ENCODE results near the gene CST3.

The CST3 gene

DNA sequence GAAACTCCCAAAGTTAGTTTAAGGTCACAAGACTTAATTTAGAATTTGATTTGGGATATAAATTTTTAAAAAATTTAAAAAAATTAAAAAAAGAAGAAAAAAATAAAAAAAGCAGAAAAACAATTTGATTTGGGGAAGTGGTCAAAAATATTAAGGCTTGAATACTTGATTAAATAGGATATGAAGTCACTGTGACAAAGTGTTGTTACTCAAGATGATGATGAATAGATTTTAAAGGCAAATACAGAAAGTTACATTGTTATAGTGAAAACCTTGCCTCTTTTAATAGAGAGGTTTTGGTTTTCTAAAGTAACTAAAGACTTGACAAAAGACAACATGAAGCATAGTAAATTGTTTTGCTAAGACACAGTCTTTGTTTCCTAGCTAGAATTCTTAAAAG lies 39.3 kb downstream of the CST3 start:
- no peak for DNase-seq

DNA sequence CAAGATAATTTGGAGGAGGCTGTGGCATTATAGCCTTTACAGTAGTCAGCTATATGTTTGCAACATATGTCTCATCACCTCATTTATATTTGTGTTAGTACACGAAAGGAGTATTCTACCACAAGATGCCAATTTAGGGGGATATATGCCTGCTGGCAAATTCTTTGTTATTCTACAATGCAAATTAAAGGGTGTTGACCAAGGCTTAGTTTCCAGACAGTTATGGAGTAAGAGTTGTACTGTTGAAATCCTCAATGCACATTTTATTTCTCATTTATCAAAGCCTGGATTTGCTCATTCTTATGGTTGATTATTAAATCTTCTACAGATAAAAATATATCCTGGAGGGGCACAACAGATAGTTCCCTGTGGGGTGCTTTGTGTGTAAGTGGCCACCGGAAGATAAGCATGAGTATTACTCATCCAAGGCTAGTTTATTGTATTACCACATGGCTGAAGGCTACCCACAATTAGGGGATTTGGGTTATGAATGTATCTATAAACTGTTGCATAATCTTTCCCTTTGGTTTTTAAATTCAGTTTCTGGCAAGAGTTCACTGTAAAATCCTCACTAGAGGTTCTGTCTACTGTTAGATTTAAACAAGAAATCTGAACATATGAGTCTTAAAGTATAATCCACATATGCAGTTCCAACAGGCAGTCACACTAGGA lies 41.0 kb downstream of the CST3 start:
- no peak for DNase-seq

DNA sequence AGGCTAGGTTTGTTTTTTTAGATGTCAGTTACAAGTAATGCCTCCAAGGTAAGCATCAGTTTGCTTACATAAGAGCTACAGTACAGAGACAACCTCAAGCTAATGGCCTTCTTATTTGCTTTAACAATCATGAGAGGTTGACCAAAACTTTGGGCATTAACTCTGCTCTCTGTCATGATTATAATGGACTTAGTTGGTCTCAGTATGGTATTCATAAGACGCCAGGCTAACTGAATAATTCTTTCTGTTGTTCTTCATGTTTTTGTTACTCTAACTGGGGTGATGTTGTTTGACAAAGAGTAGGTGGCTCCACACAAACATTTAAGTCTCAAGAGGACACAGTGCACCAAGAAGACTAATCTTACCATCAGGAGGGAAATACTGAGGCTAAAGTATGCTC lies 41.8 kb downstream of the CST3 start:
- DNase-seq: no peak

DNA sequence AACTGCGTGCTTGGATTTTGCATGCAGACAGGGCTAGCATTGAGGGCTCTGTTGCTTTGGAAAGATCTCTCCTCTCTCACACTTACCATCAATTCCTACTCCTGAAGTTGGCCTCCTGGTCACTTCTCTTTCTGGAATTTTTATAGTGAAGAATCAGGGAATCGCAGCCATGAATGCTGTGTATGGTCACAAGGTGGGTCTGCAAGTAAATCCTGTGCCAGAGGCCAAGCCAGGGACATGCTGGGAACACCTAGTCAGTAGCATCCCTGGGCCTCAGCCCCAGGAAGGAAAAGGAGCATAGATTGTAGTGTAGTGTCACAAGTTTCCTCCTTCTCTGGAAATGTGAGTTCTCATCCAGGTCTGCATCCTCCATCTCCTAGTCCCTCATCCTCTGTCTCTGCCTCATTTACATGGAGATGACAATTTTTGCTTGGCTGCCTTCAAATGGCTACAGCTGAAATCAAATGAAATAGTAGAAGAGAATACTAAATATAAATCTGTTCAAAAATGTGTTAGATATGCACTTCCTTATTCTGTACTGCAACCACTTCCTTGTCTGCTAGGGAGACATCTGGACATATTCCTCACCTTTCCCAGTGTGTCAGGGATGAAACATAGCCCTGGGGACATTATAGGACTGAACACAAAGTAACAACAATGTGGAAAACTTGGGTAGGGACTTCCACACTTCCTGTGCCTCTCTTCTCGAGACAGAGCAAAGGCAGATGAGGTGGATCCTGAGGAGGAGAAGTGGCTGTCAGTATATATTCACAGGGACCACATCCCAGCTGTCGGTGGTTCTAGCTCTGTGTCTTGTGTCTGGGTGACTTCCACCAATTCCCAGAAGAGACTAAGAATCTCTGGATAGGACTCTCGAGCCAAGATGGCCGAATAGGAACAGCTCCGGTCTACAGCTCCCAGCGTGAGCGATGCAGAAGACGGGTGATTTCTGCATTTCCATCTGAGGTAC lies 49.0 kb downstream of the CST3 start:
- DNase-seq: no peak

DNA sequence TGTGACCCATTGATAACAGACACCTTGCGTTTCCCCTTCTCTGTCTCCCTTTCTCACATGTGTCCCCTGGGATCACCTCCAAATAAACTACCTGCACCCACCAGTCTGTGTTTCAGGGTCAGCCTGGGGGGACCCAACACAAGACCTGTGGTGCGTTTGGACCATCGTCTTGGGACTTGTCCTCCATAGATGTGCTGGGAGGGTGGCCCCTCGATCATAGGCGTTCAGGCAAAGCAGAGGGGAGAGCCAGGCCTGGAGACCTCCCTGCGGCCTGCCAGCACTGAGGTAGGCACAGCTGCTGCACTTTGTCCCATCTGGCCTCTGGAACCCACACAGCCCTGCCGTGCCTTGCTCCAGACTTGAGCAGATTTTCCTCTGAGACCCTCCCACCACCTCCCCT lies 50.1 kb downstream of the CST3 start:
- no peak for DNase-seq

DNA sequence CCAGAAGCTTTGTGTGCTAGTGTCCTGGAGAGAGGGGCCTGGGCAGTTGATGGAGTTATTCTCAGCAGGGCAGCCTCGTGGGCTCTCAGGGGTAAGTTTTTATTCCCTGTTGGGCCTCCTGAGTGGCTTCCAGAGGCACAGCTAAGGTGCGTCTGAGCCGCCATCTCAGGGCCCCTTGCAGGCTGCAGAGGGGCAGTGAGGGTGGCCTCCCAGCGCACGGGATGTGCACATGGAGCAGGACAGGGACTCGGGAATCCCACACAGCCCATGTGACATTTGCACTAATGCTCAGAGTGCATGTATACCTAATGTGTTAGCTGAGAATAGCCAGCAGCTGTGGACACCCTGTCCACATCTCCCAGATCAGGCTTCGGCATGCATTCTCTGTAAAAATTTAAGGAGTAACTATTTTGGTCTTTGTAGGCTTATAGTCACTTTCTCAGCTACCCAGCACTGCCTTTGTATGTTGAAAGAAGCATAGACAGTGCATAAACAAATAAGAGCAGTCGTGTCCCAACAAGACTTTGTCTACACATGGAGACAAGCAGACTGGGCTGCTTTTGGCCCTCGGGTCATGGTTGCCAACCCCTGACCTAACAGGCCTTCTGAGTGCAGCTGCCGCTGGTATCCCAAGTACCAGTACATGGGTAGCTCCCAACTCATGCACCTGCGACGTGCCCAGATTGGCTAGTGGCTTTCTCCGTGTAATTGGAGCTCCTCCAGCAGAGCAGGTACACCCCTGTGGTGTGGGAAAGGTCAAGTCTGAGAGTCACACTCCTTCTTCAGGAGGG lies 50.8 kb downstream of the CST3 start:
- DNase-seq: no peak

DNA sequence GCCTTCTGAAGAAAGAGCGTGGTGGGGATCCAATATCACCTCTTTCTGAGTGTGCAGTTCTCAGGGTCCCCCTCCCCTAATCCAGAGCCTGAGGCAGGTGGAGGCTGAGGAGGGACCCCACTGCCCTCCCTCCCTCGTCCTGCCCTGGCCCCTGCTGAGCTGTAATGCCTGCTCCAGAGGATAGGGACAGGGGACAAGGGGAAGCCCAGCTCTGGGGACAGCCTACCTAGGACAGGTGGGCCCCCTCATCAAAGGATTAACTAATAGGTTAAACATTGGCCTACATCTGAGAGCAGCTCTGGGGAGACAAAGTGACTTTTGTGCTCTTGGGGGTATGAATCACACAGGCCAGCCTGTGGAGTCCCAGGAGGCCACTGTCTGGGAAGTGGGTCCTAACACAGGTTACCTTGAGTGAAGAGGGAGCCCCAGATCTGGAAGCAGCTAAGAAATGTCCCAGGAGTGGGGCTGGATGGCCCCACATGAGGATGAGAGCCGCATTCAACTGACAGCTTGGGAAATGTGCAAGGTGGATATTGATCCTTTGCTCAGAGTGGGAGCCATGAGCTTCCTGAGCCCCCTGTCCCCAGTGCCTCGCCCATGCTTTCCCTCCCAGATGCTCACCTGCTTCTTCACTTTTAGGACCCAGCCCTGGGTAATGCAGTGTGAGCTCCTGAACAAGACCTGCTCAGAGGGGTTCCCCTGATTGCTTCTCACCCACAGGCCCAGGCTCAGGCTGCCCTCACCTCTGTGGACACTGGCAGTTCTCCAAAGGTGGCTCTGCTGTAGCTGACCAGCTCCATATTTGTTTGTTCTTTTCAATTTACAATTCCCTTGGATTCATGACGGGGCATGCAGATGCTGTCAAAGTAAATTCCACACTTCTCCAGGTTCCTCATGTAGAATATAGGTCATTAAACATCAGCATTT lies 51.7 kb downstream of the CST3 start:
- DNase-seq: no peak

DNA sequence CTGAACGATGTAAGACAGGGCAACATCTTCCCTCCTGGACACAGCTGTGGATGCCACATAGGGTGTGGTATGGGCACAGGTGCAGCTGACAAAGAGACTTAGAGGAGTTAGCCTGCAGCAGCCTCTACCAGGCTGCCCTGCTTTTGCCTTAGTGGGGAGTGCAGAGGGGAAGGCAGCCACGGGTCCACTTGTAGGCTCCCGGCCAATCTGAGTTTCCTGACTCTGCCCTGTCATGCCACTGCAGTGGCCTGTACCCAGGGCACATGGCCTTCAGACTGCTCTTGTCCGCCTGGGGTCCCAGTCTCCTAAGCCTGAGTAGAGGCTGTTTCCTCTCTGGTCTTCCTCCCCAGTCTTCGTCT lies 52.3 kb downstream of the CST3 start:
- no peak for DNase-seq

DNA sequence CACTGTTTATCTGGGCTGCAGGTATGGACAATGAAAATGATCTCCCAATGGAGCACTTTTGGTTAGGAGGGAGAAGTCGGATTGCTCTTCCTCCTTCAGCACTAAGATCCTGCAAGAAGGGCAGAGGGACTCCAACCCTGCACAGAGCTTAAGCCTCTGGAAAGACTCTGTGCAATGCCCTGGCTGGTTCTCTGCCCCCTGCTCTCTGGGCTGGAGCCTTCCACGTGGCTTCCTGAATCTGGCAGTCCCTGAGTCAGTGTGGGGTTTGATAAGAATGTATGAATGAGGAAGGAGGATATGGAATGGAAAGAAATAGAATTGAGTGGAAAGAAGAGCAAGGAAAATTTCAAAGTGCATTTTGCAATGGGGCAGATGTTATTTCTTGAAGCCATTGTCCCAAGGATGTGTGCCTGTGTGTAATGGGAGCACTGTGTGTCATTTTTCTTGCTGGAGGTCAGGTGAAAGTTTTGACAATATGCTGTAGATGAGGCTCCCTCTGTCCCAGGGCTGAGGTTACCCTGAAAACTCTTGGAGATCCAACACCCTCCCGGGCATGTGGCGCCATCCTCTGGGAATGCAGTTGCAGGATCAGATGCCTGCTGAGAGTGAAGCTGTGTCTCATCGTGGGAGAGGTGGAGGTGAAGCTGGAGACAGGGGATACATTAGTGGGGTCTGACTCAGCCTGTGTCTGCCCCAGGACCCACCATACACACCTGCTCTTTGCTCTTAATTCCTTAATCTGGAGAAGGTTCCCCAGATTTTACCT lies 53.1 kb downstream of the CST3 start:
- DNase-seq: no peak

Measured in GF-D8 (cell line).